ENCODE measurements around the gene ATP2B2.

ATP2B2 gene

GRCh38 chr3:10447527-10448260, 57.7 kb downstream of the ATP2B2 start:
- DNase-seq (ENCODE audit: low read depth), result no peak

GRCh38 chr3:10447110-10447509, 58.3 kb downstream of the ATP2B2 start:
- DNase-seq (ENCODE audit: low read depth), result no peak

GRCh38 chr3:10445561-10446175, 59.7 kb downstream of the ATP2B2 start:
- DNase-seq (ENCODE audit: low read depth), result no peak

GRCh38 chr3:10444511-10444910, 60.9 kb downstream of the ATP2B2 start:
- no peak for DNase-seq (ENCODE audit: low read depth)

- no peak for DNase-seq (ENCODE audit: low read depth)
These were observed 61.3 kb downstream of the ATP2B2 start for GRCh38 chr3:10444110-10444429.

- DNase-seq (ENCODE audit: low read depth), result no peak
These were observed 61.9 kb downstream of the ATP2B2 start for GRCh38 chr3:10443272-10444109.

- DNase-seq (ENCODE audit: low read depth), result no peak
These were observed 63.1 kb downstream of the ATP2B2 start for GRCh38 chr3:10442151-10442795.

- no peak for DNase-seq (ENCODE audit: low read depth)
These were observed 64.7 kb downstream of the ATP2B2 start for GRCh38 chr3:10440684-10441083.

GRCh38 chr3:10438902-10439610, 66.3 kb downstream of the ATP2B2 start:
- no peak for DNase-seq (ENCODE audit: low read depth)

GRCh38 chr3:10437995-10438901, 67.1 kb downstream of the ATP2B2 start:
- DNase-seq (ENCODE audit: low read depth), result no peak

- DNase-seq (ENCODE audit: low read depth), result peak; percentile 59
These were observed 68.0 kb downstream of the ATP2B2 start for GRCh38 chr3:10437272-10437994.

GRCh38 chr3:10435850-10436249, 69.5 kb downstream of the ATP2B2 start:
- no peak for DNase-seq (ENCODE audit: low read depth)

GRCh38 chr3:10434938-10435336, 70.4 kb downstream of the ATP2B2 start:
- no peak for DNase-seq (ENCODE audit: low read depth)

- DNase-seq (ENCODE audit: low read depth), result no peak
These were observed 71.0 kb downstream of the ATP2B2 start for GRCh38 chr3:10434144-10434937.

GRCh38 chr3:10432931-10433330, 72.5 kb downstream of the ATP2B2 start:
- DNase-seq (ENCODE audit: low read depth), result no peak

GRCh38 chr3:10432156-10432845, 73.1 kb downstream of the ATP2B2 start:
- no peak for DNase-seq (ENCODE audit: low read depth)

- no peak for DNase-seq (ENCODE audit: low read depth)
These were observed 74.6 kb downstream of the ATP2B2 start for GRCh38 chr3:10430805-10431204.

GRCh38 chr3:10428406-10429091, 76.8 kb downstream of the ATP2B2 start:
- no peak for DNase-seq (ENCODE audit: low read depth)
